GM12801 (cell line): Measurements from ENCODE around the gene ASB10.

Source experiments
- CTCF ChIP-seq: IDR thresholded peaks from one replicate; pipeline ENCODE4 v1.5.1; 2011; ENCODE audit warnings: control low read depth; ENCODE audit not compliant: insufficient read length; ENCODE audit errors: extremely low read depth

ASB10 gene

GRCh38 chr7:151141311-151141854, 45.7 kb downstream of the ASB10 start:
- TF ChIP-seq CTCF, result no peak

GRCh38 chr7:151140826-151141225, 46.2 kb downstream of the ASB10 start:
- no peak for TF ChIP-seq CTCF

- no peak for TF ChIP-seq CTCF
These were observed 47.3 kb downstream of the ASB10 start for GRCh38 chr7:151139791-151140190.

GRCh38 chr7:151139071-151139790, 47.8 kb downstream of the ASB10 start:
- TF ChIP-seq CTCF, result no peak

- no peak for TF ChIP-seq CTCF
These were observed 48.7 kb downstream of the ASB10 start for GRCh38 chr7:151138153-151138851.

- TF ChIP-seq CTCF, result no peak
These were observed 49.3 kb downstream of the ASB10 start for GRCh38 chr7:151137791-151138152.

GRCh38 chr7:151137076-151137675, 49.9 kb downstream of the ASB10 start:
- no peak for TF ChIP-seq CTCF
